Activated CD8-positive, alpha-beta memory T cell treated with anti-CD3 and anti-CD28 coated beads for 48 hours (primary cell): ENCODE data around the gene DPH6.

Experiments used
- DNase-seq, 3 experiments: peaks; one replicate each; pipeline ENCODE4 v3.0.0-alpha.2; 2020; ENCODE audit warnings: low read depth in 2 of 3, low spot score in 2 of 3

Gene DPH6

DNA sequence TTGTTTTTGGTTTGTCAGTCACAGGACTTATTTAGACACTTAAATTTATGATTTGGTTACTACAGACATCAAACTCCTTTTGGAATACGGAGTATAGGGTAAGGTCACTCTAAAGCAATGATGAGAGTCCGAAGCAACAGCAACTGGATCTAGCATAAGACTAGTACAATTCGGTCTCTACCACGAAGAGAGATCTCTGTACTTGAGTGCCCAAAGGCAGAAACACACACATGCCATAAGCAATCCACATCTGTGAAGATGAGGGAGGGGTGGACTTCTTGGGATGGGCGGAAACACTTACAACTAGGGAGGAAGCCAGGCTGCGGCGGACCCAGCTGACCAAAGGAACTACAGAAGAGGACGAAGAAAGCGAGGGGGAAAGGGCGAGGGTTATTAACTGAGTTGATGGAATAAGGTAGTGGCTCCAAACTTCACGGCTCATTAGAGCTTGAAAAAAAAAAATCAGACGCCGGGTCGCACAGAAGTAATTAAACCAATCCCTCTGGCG is 595 bp downstream of the DPH6 start:
- DNase-seq: peak in 1 of 3 experiments; percentile 0

DNA sequence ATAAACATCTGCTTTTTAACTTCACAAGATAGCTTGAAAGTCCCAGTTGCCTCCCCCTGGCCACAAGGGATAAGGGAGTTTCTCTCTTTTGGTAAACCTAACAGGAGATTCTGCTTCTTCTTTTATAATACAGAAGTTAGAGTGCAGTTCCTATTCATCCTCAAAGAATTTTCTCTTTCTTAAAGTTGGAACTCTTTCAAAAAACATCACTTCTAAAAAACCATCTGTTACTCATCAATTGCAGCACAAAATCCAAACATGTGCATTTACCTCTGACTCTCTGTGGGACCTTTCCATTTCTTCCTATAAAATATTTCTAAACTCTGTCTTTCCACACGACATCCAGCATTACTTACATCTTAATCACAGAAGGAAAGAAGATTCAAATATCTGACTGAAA is 5.1 kb downstream of the DPH6 start:
- no peak for DNase-seq

DNA sequence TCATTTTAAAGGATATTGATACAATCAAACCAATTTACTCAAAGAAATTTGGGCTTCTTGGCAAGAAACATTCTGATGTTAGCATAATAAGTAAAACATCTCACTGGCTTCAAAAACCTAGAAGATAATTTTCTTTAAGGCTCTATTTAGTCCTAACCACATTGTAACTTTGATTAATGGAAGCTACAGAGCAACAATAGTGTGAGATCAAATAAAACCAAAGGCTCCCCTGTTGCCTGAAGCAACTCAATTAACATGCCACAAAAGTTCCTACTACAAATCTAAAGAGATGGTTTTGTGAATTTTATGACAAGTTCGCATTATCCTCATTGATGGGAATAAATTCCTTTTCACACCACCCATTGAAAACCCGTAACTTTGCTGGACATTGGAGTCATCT is 5.9 kb downstream of the DPH6 start:
- no peak for DNase-seq

DNA sequence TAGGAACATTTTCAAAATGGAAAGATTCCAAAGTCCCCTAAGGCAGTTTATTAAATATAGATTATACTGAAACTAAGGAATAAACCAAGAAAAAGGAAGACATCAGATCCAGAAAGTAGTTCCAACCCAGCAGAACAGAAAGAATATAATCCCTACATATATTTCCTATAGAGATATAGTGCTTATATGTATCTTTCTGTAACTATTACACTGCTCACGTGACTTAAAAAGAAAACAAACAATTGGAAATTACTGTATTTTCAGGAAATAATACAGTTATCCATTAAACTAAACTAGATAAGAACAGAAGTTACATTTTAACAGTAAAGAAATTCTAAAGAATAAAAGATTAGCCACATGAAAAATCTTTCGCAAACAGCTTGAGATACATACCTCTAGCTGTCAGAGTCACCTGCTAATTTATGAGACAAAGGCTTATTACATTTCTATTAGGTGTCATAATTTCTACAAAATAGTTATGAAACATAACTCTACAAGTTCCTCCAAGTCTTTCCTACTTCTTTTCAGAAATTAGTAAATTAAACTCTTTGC is 10.5 kb downstream of the DPH6 start:
- DNase-seq: no peak

DNA sequence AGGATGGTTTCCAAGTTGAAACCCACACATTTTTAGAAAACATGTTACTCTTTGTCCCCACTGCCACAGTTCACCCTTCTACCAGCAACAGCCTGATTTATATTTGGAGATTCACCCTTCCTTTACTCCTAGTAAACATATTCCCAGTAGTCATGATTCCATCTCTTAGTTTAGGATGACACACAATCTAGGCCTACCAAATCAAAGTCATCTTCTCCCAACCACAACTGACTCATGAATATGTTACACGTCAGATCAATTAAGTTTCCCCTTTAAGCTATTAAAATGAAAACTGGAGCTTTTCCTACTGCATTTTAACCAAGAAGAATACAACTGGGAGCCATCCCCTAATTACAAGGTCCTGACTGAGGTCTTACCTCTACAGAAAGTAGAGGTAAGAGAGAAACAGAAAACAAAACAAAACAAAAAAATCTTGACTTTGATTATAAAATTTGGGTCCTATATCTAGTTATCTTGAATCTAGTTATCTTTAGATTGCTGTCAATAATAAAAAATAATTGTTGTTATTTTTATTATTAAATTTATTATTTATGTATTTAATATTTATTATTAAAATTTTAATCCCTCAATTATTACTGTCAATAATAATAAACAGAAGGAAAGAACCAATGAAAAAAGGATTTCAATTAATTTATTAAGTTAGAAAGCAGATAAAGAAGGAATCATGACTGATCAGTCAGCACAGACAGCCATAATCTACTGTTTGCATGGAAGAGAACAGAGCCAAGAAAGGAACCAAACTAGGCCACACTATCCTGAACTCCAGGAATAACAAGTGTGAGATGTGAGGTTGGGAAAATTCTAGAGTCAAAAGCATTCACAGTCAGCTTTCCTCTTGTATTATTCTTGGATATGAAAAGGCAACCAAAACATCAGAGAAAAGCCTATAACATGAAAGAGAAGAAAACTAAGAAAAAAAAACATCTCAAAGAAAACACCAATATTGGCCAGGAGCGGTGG is 12.5 kb downstream of the DPH6 start:
- no peak for DNase-seq

DNA sequence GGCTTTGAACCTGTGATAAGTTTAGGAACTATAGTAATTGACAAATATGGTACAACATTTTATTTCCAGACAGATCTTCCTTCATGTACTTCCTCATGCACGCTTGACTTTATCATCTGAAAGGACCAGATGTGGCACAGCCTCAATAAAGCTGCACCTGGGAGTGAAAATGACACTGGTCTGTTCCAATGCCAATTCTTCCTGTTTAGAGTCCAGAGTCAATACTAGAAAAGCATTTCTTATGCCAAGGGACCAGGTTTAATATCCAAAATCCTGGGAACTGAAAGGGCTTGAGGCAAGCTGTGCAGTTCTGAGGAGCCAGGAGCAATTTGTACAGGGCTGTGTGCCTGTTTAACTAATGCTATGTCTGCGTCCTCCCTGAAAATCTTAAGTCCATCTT is 15.3 kb downstream of the DPH6 start:
- DNase-seq: no peak

DNA sequence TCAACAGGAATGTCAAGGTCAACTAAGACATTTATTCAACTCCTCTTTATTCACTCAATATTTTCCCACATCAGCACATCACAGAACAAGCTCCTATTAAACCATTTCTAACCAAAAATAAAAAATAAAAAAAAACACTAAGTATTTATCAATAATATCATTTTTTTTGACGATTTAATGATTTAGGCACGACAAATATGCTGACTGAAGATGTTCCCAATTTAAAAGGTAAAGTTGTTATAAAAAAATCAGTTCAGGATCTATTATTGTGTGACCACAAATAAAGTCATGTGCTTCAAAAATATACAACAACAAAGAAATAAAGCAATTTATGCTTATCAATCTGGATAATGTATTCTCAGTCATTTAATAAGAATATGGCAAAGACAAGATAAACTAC is 16.2 kb downstream of the DPH6 start:
- DNase-seq: no peak

DNA sequence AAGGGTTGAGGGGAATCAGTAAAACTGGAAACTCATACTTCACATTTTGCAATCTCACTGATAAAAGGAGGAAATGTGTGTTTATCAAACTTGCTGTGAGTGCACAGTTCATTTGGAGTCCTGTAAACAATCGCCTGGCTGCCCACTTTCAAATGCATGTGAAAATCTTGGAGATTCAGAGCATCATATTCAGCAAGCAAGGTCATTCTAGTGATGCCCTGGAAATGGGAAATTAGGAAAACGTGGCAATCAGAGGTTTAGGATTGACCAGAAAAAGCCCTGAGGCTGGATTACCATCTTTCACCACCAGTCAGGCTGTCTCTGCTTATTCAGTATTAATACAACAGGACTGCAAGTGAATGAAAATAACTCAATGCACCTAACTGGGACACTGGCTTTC is 23.9 kb downstream of the DPH6 start:
- no peak for DNase-seq

DNA sequence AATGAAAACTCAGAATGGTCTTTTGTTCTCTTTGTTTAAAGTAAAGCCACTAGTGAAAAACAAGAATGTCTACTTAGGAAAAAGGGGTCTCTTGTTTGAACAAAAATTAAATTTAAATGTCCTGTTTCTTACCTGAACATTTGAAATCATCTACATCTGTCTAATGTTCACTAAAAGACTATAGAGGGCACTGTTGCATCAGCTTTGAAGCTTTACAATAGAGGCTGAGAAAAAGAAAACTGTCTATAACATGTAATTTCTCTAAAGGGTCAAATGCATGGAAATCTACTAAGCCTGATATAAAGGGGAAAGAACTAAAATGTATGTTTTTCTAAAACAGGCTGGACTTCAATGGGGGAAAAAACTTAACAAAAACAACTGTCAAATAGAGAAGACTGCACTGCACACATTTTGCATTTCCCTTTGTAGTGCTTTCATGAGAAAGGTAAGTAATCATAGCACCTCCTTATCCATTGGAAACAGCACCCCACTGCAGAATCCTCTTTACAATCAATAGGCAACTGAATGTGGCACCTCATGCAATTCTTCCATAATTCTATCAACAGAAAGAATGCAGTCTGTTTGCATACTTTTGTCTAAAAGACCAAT is 26.3 kb downstream of the DPH6 start:
- no peak for DNase-seq

DNA sequence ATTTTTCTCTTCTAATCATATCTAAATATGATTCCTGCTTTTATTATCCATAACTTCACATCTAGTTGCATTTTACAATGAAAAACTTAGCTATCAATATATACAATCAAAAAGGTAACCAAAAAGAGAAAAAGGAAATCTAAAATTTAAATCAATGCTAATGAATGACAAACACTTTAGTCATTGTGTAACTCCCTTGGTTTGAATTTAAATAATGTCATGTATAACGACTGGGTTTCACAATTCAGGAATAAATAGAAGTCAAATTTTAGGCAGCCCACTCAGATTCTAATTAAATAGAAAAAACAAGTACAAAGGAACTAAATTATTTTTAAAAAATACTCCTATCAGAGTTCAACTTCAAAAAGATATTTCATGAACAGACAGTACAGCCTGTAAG is 26.9 kb downstream of the DPH6 start:
- DNase-seq: no peak

DNA sequence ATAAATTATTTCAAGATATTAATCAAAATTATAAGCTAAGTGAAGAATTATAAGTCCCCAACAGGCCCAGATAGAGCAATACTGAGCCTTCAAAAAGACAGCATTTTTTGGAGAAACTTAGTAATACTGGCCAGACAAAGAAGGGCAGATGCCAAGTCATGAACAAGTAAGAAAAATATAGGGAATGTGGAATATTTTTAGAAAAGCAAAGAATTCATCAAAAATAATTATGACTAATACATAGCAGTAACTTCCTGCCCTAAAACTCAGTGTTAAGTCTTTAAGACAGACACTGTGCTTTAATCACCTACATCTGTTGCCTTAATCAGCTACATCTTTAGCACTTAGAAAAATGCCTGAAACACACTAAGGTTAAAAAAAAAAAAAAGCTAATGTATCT is 31.2 kb downstream of the DPH6 start:
- DNase-seq: no peak

DNA sequence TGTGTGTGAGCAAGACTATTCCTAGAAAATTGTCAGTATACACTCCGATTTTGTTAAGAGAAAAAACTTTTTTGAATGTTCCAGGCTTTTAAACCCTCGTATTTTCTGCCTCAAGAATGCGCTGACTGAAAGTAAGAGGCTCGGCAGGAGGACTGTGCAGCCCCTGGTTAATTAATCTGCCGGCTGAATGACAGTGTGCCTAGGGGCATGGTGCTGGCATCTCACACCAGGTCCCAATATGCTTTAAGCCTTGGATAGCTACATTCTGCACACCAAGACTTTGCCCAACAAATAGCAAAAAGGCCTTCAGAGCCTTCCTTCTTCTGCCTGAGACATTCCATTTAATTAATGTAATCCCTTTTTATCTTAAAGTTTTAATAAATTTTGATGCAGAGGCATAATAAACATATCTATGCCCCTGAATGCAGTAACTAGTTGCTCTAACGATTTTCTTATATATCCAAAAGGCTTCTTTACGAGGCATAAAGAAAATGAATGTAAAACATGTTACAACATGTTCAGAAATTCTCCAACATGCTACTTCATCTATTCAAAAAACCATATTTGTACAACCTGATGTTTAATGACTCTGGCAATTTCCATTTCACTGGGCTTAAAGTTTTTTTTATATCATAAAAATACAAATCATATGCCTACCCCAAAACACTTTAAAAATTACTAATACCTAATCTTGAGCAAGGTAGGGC is 37.9 kb downstream of the DPH6 start:
- no peak for DNase-seq

DNA sequence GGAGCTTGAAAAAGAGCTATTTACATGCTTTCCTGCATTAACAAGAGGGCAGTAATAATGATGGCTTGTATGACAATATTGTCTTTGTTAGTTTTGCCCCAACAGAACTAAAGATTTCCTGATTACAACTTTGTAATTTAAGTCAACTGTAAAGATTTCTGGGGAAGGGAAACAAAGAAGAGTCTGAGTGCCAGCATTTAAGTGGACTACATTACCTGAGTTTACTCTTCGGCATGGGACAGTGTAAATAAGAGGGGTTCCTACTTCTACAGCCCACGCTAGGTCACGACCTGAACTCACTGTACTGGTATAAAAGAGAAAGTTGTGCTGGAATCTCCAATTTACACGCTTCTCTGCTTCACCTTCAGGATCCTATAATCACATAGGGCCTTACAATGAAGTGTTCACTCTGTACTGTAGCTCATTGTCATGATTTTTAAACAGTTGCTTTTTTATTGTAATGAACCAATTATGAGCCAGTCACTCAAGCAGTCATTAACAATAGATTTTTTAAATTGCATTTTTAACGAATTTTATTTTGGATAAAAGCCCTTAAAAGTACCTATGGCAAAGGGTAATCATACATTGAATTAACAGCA is 39.6 kb downstream of the DPH6 start:
- DNase-seq: no peak

DNA sequence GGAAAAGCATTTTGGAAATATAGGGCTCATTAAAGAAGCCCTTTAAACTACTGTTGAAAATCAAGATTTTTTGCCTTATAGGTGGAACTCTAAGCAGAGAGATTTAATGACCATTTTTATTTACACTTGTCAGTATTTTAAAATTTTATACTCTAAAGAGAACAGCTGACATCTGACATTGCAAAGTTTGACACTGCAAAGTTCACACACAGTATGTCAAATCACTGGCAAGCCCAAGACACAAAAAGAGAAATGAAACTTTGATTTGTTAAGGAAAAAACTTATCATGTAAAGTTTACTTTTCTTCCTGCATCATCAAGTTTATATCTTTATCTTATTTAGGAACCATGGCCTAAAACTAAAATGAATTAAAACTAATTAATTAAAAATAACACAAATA is 40.2 kb downstream of the DPH6 start:
- no peak for DNase-seq

DNA sequence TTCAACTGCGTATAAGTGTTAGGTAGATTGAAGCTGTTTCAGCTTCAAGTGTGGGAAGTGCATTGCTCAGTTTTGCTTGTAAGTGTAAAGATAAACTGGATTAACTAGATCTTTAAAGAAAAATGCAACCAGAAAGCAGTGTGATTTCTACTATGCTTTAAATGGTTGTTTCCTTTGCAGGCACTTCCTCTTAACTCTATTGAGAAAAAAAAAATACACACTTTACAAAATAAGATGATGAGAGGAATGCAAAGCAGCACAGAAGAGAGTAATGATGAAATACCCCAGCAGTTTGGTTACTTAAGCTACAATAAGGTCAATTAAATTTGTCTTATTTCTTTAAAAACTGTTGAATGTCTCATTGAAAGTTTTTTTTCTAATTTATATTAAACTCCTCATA is 40.8 kb downstream of the DPH6 start:
- no peak for DNase-seq

DNA sequence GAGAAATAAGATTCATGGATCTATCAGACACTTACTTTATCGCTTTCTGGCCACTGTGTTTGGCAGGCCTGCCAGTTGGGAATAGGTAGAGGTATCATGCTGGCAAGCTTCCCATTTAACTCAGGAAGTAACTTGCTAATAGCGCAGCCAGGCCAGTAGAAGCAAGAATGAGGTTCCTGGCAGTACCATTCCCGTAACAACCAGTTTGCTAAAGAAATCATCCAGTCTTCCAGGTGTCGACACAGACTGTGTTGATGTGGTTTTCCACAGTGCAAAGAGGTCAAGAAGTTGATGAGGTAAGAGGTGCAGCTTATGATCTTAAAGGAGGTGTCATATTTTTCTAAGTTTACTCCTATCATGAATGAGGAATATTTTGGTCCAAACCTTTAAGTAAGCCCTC is 46.2 kb downstream of the DPH6 start:
- no peak for DNase-seq

DNA sequence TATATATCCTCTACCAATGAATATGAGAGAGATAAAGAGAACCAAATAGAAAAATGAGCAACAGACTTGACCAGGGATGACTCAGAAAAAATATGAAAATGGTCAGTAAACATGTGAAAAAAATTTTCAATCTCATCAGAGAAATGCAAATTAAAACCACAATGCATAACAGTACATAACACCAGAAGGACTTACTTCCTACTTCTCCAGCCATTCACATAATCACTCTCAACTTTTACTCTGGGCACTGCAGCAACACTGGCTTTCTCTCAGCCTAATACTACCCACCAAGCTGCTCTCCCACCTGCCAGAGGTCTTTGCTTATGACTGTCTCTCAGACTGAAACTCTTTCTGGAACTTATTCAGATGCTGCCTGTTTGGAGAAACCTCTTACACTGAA is 49.4 kb downstream of the DPH6 start:
- DNase-seq: no peak

DNA sequence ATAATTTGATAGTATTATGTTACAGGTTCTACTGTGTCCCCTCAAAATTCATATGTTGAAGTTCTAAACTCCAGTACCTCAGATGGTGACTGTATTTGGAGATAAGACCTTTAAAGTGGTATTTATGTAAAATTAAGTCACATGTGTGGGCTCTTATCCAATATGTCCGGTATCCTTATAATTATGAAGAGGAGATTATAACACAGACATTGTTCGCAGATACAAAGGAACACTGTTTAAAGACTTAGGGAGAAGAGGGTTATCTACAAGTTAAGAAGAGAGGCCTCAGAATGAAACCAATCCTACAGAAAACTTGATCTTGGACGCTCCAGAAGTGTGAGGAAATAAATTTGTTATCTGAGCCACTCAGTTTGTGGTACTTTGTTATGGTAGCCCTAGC is 50.9 kb downstream of the DPH6 start:
- DNase-seq: no peak

DNA sequence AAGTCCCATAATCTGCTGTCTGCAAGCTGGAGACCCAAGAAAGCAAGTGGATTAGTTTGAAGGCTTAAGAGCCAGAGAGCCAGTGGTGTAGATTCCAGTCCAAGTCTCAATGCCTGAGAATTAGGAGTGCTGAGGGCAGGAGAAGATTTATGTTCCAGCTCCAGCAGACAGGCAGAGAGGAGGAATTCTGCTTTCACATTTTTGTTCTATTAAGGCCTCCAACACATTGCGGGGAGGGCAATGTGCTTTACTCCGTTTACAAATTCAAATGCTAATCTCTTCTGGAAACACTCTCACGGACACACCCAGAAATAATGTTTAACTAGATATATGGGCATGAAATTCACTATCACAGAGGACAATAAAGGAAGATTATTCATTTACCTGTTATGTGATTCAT is 54.0 kb downstream of the DPH6 start:
- no peak for DNase-seq

DNA sequence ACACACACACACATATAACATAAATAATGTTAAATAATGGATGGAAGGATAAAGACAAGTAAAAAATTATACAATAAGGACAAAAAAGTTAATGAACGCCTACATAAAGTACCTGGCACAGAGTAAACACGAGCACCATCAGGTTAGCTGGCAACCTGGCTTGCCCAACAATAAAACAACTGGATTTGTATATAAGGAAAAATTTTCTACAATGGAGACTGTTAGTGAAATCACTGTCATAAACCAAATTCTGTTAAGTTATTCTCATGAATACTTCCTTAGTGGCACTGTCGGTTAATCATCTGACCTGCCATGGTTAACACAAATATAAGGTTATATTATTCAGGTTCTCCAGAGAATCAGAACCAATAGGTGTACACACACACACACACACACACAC is 54.8 kb downstream of the DPH6 start:
- no peak for DNase-seq

DNA sequence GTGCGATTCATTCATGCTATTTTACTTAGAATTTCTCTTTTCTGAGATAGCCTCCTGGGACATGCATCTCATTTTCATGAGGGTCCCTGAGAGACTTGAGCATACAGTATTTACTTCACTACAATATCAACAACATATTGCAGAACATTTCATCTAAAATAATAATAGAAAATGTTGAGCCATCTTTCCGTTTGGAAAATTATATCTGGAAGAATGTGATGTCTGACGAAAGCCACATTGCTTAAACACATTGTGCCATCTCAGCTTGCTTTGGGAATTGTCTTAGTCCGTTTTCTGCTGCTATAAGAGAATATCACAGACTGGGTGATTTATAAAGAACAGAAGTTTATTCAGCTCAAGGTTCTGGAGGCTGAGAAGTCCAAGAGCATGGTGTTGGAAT is 55.5 kb downstream of the DPH6 start:
- no peak for DNase-seq
